HepG2 (cell line): ENCODE results near the gene PFKFB2. TPM values are rescaled to one million over a fixed set of nuclear protein-coding genes. Genes with fewer than 3 reads are reported as not detected.

Experiments
- AGO2 ChIP-seq: fragments of 200-400 bp; formaldehyde crosslinking; optimal IDR thresholded peaks from 2 replicates; pipeline ENCODE3; 2017; ENCODE audit warnings: mild to moderate bottlenecking, low read depth, low read length, moderate library complexity
- BHLHE40 ChIP-seq: IDR thresholded peaks from 2 replicates; pipeline ENCODE4 v1.6.1; 2011; ENCODE audit warnings: low read length, improper control_type of control experiment
- ELK4 ChIP-seq: sonication (generic); formaldehyde crosslinking; IDR thresholded peaks from 2 replicates; pipeline ENCODE4 v1.9.0; 2021; ENCODE audit warnings: missing genetic modification reagents, borderline replicate concordance
- KDM6A ChIP-seq: IDR thresholded peaks from 2 replicates; pipeline ENCODE4 v1.6.1; 2016; ENCODE audit warnings: low read depth
- RBM39 ChIP-seq: fragments of 200-400 bp; formaldehyde crosslinking; IDR thresholded peaks from one replicate; pipeline ENCODE4 v1.6.1; 2018; ENCODE audit warnings: antibody characterized with exemption, mild to moderate bottlenecking, low read depth, low read length; ENCODE audit not compliant: poor library complexity, severe bottlenecking
- RFX5 ChIP-seq: IDR thresholded peaks from 2 replicates; pipeline ENCODE4 v1.6.1; 2011; ENCODE audit warnings: low read depth, low read length, improper control_type of control experiment
- SAP130 ChIP-seq: IDR thresholded peaks from 2 replicates; pipeline ENCODE4 v1.6.1; 2016; ENCODE audit warnings: low read depth
- ZFYVE20 ChIP-seq: sonication (generic); formaldehyde crosslinking; IDR thresholded peaks from 2 replicates; pipeline ENCODE4 v1.8.0; 2023; ENCODE audit warnings: low read depth, mild to moderate bottlenecking, moderate library complexity, missing genetic modification reagents, borderline replicate concordance
- ZNF207 ChIP-seq: fragments of 450-650 bp; IDR thresholded peaks from 2 replicates; pipeline ENCODE4 v1.6.1; 2016; ENCODE audit warnings: antibody characterized with exemption, borderline replicate concordance
- ZNF326 ChIP-seq: sonication (generic); formaldehyde crosslinking; IDR thresholded peaks from 2 replicates; pipeline ENCODE4 v1.4.0; 2020; ENCODE audit warnings: missing genetic modification reagents, borderline replicate concordance
- ZNF614 ChIP-seq: IDR thresholded peaks from 2 replicates; pipeline ENCODE4 v1.6.1; 2018; ENCODE audit warnings: missing biosample characterization, missing genetic modification reagents, inconsistent platforms, borderline replicate concordance
- ZNF644 ChIP-seq: IDR thresholded peaks from 2 replicates; pipeline ENCODE4 v1.6.1; 2016; ENCODE audit warnings: low read depth
- ZSCAN21 ChIP-seq: sonication (generic); formaldehyde crosslinking; IDR thresholded peaks from 2 replicates; pipeline ENCODE4 v1.8.0; 2022; ENCODE audit warnings: mild to moderate bottlenecking, missing genetic modification reagents, moderate library complexity, borderline replicate concordance
- polyA plus RNA-seq, 8 experiments: library from polyadenylated mRNA; depleted of rRNA in 3 of 8; stranded (reverse) in 7 of 8; unstranded in 1 of 8; fragments of >200 nt; fragmentation: Illumina TruSeq in 4 of 8; extraction: Trizol in 4 of 8; gene quantifications; 2 replicates each; pipeline versions ENCODE4 v1.2.1 to v1.2.3, GENCODE V29; 2011 to 2016; ENCODE audit warnings: low read depth in 4 of 8, missing spikeins in 1 of 8, mixed read lengths in 1 of 8; ENCODE audit not compliant: insufficient read depth in 1 of 8
- total RNA-seq, 5 experiments: library from RNA; depleted of rRNA; stranded (reverse); fragments of >200 nt; fragmentation: Illumina TruSeq; extraction: Trizol; gene quantifications; 2 replicates each; pipeline ENCODE4 v1.2.3, GENCODE V29; 2016; ENCODE audit warnings: low read depth in 1 of 5
- TF ChIP-seq, protein P1 (sequence below): sonication (generic); formaldehyde crosslinking; IDR thresholded peaks from 2 replicates; pipeline ENCODE4 v1.4.0; 2020; ENCODE audit warnings: missing genetic modification reagents
- TF ChIP-seq, protein P2 (sequence below): IDR thresholded peaks from 2 replicates; pipeline ENCODE4 v1.6.1; 2016; ENCODE audit warnings: mild to moderate bottlenecking
- TF ChIP-seq, protein P3 (sequence below): sonication (generic); formaldehyde crosslinking; IDR thresholded peaks from 2 replicates; pipeline ENCODE4 v1.4.0; 2020; ENCODE audit warnings: mild to moderate bottlenecking, missing genetic modification reagents
- TF ChIP-seq, protein P4 (sequence below): sonication (generic); formaldehyde crosslinking; IDR thresholded peaks from 2 replicates; pipeline ENCODE4 v1.9.0; 2021; ENCODE audit warnings: missing genetic modification reagents, mild to moderate bottlenecking, borderline replicate concordance

PFKFB2 gene
- total and polyA plus RNA-seq, 2 of the 13 experiments (the other 11 are each of a cell fraction or from before 2014, with no cell fraction given), result 4.6 to 10.6 TPM

- peak; percentile 82 for TF ChIP-seq ZNF614 (CRISPR knock-in tag)
- TF ChIP-seq ZFYVE20 (CRISPR knock-in tag), result no peak
- no peak for TF ChIP-seq ZNF207
- TF ChIP-seq, protein P1, sequence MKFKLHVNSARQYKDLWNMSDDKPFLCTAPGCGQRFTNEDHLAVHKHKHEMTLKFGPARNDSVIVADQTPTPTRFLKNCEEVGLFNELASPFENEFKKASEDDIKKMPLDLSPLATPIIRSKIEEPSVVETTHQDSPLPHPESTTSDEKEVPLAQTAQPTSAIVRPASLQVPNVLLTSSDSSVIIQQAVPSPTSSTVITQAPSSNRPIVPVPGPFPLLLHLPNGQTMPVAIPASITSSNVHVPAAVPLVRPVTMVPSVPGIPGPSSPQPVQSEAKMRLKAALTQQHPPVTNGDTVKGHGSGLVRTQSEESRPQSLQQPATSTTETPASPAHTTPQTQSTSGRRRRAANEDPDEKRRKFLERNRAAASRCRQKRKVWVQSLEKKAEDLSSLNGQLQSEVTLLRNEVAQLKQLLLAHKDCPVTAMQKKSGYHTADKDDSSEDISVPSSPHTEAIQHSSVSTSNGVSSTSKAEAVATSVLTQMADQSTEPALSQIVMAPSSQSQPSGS (CRISPR knock-in tag), result peak; percentile 45; the same call in 1 of the 2 replicates
- TF ChIP-seq KDM6A (CRISPR knock-in tag), result peak; percentile 60
- TF ChIP-seq, protein P2, sequence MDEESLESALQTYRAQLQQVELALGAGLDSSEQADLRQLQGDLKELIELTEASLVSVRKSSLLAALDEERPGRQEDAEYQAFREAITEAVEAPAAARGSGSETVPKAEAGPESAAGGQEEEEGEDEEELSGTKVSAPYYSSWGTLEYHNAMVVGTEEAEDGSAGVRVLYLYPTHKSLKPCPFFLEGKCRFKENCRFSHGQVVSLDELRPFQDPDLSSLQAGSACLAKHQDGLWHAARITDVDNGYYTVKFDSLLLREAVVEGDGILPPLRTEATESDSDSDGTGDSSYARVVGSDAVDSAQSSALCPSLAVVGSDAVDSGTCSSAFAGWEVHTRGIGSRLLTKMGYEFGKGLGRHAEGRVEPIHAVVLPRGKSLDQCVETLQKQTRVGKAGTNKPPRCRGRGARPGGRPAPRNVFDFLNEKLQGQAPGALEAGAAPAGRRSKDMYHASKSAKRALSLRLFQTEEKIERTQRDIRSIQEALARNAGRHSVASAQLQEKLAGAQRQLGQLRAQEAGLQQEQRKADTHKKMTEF (CRISPR knock-in tag), result peak; percentile 58; the same call in 1 of the 2 replicates
- TF ChIP-seq BHLHE40, result peak; percentile 21; the same call in 1 of the 2 replicates
- no peak for TF ChIP-seq ZNF326 (CRISPR knock-in tag)
- TF ChIP-seq SAP130, result peak; percentile 73
- TF ChIP-seq ZNF644, result peak; percentile 73; the same call in 1 of the 2 replicates
- TF ChIP-seq, protein P3, sequence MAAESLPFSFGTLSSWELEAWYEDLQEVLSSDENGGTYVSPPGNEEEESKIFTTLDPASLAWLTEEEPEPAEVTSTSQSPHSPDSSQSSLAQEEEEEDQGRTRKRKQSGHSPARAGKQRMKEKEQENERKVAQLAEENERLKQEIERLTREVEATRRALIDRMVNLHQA (CRISPR knock-in tag), result no peak
- TF ChIP-seq RBM39, result no peak
- no peak for TF ChIP-seq ELK4 (CRISPR knock-in tag)
- no peak for TF ChIP-seq RFX5
- TF ChIP-seq, protein P4, sequence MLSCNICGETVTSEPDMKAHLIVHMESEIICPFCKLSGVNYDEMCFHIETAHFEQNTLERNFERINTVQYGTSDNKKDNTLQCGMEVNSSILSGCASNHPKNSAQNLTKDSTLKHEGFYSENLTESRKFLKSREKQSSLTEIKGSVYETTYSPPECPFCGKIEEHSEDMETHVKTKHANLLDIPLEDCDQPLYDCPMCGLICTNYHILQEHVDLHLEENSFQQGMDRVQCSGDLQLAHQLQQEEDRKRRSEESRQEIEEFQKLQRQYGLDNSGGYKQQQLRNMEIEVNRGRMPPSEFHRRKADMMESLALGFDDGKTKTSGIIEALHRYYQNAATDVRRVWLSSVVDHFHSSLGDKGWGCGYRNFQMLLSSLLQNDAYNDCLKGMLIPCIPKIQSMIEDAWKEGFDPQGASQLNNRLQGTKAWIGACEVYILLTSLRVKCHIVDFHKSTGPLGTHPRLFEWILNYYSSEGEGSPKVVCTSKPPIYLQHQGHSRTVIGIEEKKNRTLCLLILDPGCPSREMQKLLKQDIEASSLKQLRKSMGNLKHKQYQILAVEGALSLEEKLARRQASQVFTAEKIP (CRISPR knock-in tag), result no peak
- no peak for TF ChIP-seq ZSCAN21 (CRISPR knock-in tag)
- TF ChIP-seq AGO2, result no peak
Observed at GRCh38 chr1:207009182-207009850, 43.8 kb upstream of the PFKFB2 start (continued).
